ENCODE measurements around the gene SVIP.

Gene SVIP, protein sequence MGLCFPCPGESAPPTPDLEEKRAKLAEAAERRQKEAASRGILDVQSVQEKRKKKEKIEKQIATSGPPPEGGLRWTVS

DNA sequence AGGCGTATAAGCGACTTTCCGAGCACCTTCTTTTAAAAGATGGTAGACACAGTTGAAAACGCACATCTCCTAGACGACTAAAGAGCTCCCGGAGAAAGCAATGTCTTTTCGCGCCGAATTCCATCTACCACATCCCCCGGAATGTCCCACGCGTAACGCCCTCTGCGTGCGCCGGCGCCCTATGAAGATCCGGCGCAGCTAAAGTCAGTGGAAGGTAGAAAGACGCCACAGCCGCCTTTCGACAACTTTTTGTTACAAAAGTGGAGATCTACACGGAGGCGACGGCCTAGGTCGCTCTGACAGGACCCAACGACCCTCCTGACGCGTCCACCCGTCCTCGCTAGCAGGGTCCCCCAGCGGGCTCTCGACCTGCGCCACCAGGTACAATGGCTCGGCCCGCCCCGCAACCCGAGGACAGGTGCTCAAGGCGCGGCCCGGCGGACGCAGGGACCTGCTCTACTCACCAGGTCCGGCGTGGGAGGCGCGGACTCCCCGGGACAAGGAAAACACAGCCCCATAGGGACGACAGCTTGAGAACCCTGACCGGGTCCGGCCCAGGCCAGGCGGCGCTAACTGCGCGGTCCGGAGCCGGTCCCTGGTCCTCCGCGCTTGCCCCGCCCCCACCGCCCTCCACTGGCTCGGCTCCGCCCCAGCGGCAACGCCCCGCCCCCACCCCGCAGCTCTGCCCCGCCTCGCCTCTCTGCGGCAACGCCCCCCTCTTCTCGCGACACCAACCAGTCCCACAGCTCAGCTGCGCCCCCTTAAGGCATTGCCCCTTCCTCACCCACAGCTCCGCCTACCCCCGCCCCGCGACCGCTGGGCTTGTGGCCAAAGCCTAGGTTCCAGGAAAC is at the start of gene SVIP:
Gene SVIP, minus strand, starts transcription at position 571 of the 851 bp plus-strand sequence. Its CDS starts 53 bp downstream, at position 518.
- no peak for FAIRE-seq

DNA sequence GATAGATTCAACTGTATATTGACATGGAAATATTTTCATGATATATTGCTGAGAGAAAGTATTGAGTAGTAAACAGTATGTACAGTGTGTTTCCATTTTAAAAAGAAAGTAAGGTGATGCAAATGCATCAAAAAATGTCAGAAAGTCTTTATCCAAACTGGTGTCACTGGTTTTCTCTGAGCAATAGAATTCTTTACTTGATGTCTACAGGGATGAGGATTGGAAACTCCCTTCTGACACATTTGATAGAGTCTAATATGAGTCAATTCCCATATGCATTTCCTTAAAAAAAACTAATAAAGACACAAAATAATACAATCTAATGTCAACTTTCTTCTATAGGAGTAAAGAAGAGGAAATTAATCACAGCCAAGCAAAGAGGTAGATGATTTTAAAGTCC is 49.0 kb upstream of the SVIP start:
- no peak for FAIRE-seq

DNA sequence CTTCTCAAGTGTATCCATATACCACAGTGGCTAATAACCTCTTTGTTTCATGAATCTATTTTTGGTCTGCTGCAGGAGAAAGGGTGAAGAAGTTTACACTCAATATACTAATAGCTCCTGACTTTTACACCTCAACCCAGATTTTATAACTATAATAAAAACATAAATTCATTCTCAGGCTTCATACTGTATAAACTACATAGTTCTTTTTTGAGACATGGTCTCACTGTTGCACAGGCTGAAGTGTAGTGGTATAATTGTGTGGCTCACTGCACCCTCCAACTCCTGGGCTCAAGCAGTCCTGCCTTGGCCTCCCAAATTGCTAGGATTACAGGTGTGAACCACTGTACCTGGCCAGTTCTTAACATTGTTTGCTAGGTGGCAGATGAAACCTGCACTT is 48.4 kb upstream of the SVIP start:
- FAIRE-seq = no peak

- peak; percentile 98 for FAIRE-seq
Measured at GRCh38 chr11:22875869-22876473, 46.4 kb upstream of the SVIP start.

GRCh38 chr11:22869325-22869724 is 39.7 kb upstream of the SVIP start:
- no peak for FAIRE-seq

- FAIRE-seq = no peak
Measured at GRCh38 chr11:22860241-22860640, 30.6 kb upstream of the SVIP start, which contains the start of gene CCDC179. TSS of gene CCDC179 (minus strand) at chr11:22860474. CDS start at chr11:22860421, 53 bp downstream.

GRCh38 chr11:22859756-22860155 is 30.2 kb upstream of the SVIP start:
- no peak for FAIRE-seq

DNA sequence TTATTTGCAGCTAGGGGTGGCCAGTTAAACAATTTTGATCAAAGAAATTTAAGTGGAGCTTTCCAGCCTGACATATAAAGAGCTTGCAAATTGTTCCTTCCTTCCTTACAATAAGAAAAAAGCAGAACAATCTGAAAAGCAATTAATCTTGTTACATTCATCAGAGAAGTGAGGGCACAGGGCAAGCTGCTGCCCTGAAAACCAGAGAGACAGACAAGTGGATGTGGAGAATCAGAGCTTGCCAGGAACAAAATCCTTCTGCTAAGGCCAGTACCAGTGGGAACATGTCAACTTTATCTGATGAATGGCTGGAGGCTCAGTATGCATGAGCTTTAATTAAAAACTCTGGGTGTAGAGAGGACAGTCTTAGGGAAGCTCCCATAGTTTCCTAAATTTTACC is 21.9 kb upstream of the SVIP start:
- FAIRE-seq = no peak

- peak; percentile 40 for FAIRE-seq
Measured at GRCh38 chr11:22846726-22847125, 17.1 kb upstream of the SVIP start.

DNA sequence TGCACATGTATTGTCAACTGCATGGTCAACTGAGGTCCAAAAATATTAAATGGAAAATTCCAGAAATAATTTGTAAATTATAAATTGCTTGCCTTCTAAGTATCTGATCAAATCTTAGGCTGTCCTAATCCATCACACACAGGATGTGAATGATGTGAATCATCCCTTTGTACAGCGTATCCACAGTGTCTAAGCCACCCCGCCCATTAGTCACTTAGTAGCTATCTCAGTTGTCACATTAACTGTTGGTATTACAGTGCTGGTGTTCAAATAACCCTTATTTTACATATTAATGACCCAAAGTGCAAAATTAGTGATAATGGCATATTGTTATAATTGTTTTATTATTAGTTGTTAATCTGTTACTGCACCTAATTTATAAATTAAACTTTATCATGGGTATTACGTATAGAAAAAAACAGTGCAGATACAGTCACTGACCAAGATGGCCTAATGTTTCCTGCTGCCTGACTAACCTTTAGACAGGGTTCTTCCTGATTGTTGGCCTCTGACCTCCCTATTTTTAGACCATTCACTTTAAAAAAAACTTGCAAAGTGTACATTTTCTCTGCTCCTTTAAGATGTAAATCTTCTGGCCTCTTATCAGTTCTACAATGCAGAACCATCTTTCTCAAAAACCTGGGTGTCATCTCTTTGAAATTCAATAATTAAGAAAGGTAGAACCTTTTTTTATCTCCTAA is 2.9 kb upstream of the SVIP start:
- no peak for FAIRE-seq

- no peak for FAIRE-seq
Measured at GRCh38 chr11:22830082-22830414, 447 bp upstream of the SVIP start.

DNA sequence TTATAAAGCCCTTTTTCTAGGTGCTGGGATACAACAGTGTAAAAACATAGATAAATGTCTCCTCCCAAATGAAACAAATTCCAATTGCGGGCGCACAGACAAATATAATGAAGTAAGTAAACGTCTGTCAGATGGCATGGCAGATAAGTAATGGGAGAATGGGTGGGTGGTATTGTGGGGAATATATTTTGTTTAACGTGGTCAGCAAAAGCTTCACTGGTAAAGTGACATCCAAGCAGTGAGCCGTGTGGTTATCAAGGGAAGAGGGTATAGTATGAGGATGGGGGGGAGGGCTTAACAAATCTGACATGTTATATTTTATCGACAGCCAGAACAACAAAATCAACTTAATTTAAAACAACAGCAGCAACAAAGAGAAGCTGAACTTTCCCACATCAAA is 1.2 kb downstream of the SVIP start:
- FAIRE-seq = no peak

- no peak for FAIRE-seq
Measured at GRCh38 chr11:22822203-22822602, 7.4 kb downstream of the SVIP start.

DNA sequence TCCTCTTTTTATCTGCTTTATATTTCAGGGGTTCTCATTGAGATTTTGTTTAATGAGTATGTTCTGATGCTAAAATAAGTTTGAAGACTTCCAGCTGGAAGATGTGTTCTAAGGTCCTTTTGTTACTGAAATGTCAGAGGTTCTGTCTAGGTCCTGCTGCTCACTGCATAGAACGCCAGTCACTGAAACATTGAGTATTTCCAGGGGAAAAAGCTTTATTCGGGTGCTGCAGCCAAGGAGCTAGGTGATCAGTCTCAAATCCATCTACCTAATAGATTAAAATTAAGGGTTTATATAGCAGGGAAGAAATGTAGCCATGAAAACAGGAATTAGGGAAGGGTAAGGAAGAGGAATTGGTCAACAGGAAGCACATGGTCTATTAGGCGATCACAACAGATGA is 19.7 kb downstream of the SVIP start:
- no peak for FAIRE-seq

- FAIRE-seq = no peak
Measured at GRCh38 chr11:22808571-22809197, 20.9 kb downstream of the SVIP start.

DNA sequence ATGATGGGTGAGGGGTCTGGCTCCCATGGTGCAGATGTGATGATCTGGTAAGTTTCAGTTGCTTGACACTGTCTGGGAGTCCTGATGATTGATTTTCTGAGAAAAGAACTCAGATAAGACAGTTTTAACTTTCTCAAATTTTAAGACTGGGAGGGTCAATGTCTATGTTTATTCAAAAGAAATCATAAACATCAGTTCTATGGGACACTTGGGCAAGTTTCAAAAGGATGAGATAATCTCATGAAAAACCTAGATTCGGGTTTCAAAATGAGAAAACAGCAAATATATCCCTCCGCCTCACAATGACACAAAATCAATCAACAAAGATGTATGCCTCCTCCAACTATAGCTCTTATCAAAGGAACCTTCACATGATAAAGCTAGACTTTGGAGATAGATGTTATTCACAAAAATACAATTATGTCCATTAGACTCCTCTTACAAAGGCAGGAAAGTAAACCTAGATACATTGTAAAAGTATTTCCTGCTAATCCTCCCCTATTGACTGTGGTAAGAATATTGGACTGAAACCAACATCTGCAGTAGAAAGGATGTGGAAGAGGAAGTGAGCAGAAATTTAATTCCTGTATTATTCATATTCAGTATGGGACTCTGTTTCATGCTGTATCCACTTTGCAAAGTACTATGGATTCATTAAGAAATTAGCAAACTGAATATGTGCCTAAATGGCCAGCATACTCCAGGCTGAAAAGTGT is 21.6 kb downstream of the SVIP start:
- no peak for FAIRE-seq

DNA sequence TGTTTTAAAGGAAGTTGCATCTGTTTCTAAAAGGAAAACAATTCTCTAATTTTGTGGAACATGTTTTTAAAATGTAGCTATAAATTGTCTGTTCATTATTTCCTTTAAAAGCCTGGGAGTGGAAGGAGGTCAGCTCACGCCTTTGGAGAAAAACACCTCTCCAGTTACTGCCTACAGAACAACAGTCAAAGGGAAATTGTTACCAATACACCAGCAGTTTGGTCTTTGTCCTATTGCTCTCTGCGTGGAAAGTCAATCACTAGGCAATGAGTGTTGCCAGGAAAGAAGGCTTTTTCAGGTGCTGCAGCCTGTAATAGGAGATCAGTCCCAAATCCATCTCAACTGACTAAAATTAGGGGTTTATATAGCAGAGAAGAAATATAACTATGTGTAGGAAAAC is 22.2 kb downstream of the SVIP start:
- no peak for FAIRE-seq

DNA sequence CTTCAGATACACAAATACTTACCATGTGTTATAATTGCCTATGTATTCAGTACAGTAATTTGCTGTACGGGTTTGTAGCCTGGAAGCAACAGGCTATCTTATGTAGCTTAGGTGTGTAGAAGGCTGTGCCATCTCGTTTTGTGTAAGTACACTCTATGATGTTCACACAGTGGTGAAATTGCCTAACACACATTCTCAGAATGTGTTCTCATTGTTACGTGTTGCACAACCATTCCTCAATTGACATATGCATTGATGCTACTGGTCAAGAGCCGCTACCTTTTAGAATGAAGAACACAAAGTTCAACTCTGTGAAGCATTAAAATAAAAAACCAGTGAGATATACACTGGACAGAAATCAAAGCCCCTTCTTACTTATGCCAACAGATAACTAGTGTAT is 26.7 kb downstream of the SVIP start:
- FAIRE-seq = no peak

DNA sequence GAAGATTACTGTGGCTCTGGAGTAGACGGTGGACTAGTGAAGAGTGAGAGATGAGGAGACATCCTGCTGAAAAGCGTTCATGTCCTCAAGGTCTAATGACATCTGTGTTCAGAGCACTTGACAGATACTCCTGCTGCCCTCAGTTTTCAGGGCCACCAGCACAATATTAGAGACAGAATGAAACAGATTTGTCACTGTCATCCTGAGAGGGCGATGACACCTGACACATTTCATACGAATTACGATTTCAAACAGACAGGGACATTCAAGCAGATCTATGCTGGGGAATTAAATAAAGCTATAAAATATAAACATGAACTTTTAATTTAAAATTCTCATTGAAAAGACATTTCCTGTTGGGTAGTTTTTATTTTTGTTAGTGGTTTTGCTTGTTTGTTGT is 29.1 kb downstream of the SVIP start:
- no peak for FAIRE-seq

GRCh38 chr11:22798901-22799300 is 30.7 kb downstream of the SVIP start:
- no peak for FAIRE-seq

GRCh38 chr11:22797047-22797446 is 32.6 kb downstream of the SVIP start:
- FAIRE-seq = no peak

DNA sequence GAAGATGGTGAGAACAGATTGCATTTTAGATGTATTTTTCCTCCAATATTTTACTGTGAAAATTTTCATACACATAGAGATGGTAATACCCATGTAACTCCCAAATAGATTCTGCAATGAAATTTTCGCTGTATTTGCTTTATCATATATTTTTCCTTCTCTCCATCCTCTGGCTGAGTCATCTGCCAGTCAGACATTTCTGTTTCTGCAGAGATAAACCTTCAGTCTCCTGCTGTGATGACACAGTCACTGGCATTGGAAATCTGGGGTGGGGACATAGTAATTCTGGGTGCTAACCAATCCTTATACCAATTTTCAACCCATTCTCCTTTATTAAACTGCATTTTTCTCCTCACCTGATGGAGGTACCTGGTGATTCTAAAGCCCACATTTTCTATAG is 33.7 kb downstream of the SVIP start:
- no peak for FAIRE-seq

DNA sequence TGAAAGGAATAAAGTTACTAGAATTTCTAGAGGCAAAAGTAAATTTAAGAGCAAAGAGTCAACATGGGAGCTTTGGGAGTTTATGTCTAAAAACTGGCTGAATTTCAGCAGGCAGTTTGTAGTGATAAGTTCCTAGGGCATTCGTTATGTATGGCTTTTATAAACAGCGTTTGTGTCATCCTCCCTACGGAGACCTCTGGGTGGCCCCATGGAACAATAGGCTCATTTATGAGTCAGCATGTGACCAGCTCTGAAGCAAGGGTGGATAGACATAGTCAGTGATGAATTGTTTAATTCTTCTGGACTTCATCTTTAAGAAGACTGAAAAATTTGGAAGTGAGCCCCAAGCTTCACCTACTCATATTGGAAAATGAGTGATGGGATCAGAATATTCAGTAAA is 37.1 kb downstream of the SVIP start:
- FAIRE-seq = no peak
